RPMI8226 (cell line): ENCODE results near the gene PPP2R5A.

Experiments used
- DNase-seq: peaks from one replicate; pipeline ENCODE4 v3.0.0-alpha.2; 2015

PPP2R5A gene

GRCh38 chr1:212284744-212285684 is at the start of gene PPP2R5A:
PPP2R5A (plus strand) TSS chr1:212285410; CDS start chr1:212286111, 701 bp downstream.
- DNase-seq = peak; percentile 100

- DNase-seq = no peak
These were observed 49.4 kb upstream of the PPP2R5A start for GRCh38 chr1:212235857-212236256.

GRCh38 chr1:212236664-212237220 is 48.5 kb upstream of the PPP2R5A start:
- no peak for DNase-seq

GRCh38 chr1:212237651-212238050 is 47.6 kb upstream of the PPP2R5A start:
- DNase-seq = no peak

- no peak for DNase-seq
These were observed 46.7 kb upstream of the PPP2R5A start for GRCh38 chr1:212238552-212238951.

GRCh38 chr1:212241501-212241900 is 43.7 kb upstream of the PPP2R5A start:
- no peak for DNase-seq

GRCh38 chr1:212241957-212242287 is 43.3 kb upstream of the PPP2R5A start:
- no peak for DNase-seq

- no peak for DNase-seq
These were observed 42.8 kb upstream of the PPP2R5A start for GRCh38 chr1:212242288-212242984.

GRCh38 chr1:212242985-212243308 is 42.3 kb upstream of the PPP2R5A start:
- DNase-seq = no peak

GRCh38 chr1:212244441-212244840 is 40.8 kb upstream of the PPP2R5A start:
- DNase-seq = no peak

- DNase-seq = no peak
These were observed 38.0 kb upstream of the PPP2R5A start for GRCh38 chr1:212247179-212247721.

- DNase-seq = no peak
These were observed 37.2 kb upstream of the PPP2R5A start for GRCh38 chr1:212247988-212248387.

- DNase-seq = no peak
These were observed 30.3 kb upstream of the PPP2R5A start for GRCh38 chr1:212254853-212255363.

- DNase-seq = no peak
These were observed 29.4 kb upstream of the PPP2R5A start for GRCh38 chr1:212255705-212256307.

GRCh38 chr1:212256369-212256768 is 28.8 kb upstream of the PPP2R5A start:
- DNase-seq = no peak

- no peak for DNase-seq
These were observed 28.1 kb upstream of the PPP2R5A start for GRCh38 chr1:212257157-212257556.

- no peak for DNase-seq
These were observed 25.3 kb upstream of the PPP2R5A start for GRCh38 chr1:212259693-212260480.

GRCh38 chr1:212260557-212261355 is 24.5 kb upstream of the PPP2R5A start:
- no peak for DNase-seq

- no peak for DNase-seq
These were observed 23.8 kb upstream of the PPP2R5A start for GRCh38 chr1:212261361-212261929.

GRCh38 chr1:212267017-212267416 is 18.2 kb upstream of the PPP2R5A start:
- DNase-seq = no peak

- DNase-seq = no peak
These were observed 17.8 kb upstream of the PPP2R5A start for GRCh38 chr1:212267460-212267859.
